Measurements from ENCODE around the gene CDC42EP4. TPM values are rescaled to one million over a fixed set of nuclear protein-coding genes. Genes with fewer than 3 reads are reported as not detected.
A peak's percentile ranks its signal among the peaks of the same experiment; 100 is the strongest.

Gene CDC42EP4
- total RNA-seq, 1 donor from 2014 or later = 73.7 TPM

DNA sequence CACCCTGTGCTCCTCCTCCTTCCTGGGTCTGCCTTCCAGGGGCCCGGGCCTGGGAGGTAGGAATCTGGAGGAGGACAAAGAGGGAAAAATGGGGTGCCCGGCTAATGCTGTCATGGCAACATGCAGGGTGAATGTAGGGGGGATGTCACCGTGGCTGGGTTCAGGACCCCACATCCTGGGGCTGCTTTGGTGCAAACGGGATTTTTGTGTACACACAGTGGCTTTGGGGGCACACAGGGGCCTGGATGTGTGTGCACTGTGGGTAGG, 37.0 kb upstream of the CDC42EP4 start:
- Histone ChIP-seq H3K27ac (peak overlapping the region; percentile 78), H3K9me3 (no peaks in the 10 kb centered on the region), H3K4me1 (peaks cover 30% of the 10 kb centered on the region), H3K36me3 (no peaks in the 10 kb centered on the region), H3K27me3 (no peaks in the 10 kb centered on the region), H3K4me3 (no peak overlapping the region)
- TF ChIP-seq CTCF (IDR thresholded peaks at IDR 0.05) = no peak
- no peak for DNase-seq (ENCODE audit: extremely low spot score in 2 of 2)
- intact Hi-C loops (cut with DNase I) = no loop called here

DNA sequence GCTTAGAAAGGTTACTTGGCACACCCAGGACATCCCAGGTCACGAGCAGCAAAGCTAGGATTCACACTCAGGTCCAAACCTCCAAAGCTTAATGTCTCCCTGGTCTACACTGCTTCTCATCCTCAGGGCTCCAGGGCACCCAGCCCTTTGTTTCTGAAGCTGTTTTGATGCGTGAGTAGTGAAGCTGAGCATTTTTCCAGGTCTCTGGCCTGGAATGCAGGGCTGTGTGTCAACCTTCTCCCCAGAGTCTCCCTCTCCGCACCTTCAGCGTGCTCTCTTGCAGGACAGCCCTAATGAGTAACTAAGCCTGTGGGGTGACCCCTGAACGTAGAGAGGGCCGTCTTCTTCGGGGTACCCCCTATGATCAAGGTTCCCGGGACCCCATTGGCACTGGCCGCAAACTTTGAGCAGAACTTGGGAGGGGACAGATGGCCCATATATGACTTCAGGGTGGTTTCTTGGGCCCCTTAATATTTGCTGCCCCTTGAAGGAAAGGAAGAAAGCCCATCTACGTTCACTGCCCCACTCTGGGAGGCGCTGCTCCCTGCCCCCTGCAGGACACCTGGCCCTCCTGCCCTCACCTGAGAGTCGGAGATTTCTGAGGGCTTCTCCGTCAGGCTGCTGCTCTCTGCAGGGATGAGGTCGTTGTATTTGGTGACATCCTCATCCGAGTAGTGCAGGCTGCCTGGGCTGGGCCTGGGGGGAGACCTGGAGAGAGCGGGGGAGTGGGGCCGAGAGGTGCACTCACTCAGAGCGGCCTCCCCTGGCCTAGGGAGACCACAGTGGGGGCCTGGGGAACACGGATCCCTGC, 36.4 kb upstream of the CDC42EP4 start:
- H3K9me3 ChIP-seq = no peaks in the 10 kb centered on the region

DNA sequence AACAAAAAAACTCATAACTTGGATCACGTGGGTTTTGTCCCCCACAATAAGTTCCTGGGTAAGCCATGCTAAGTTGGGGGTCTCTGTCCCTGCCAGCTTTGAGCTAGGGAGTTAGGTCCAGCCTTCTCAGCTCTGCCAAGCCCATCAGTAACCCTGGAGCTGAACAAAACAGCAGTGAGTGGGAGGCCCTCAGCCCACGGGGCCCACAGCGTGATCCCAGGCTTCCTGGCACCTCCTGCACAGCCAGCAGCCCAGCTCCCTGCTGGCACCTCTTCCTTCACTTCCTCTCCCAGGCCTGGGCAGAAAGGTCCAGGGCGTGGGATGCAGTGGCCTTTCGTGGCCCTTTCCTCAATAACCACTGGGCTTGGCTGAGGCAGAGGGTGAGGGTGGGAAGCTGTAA, 35.5 kb upstream of the CDC42EP4 start:
- H3K9me3 ChIP-seq = no peaks in the 10 kb centered on the region
- no peak for DNase-seq (ENCODE audit: extremely low spot score in 2 of 2)
- intact Hi-C loops (cut with DNase I) = no loop called here
- TF ChIP-seq CTCF (IDR thresholded peaks at IDR 0.05) = no peak
- H3K4me1 ChIP-seq = peaks cover 41% of the 10 kb centered on the region
- no peaks in the 10 kb centered on the region for H3K36me3 ChIP-seq
- peak overlapping the region; percentile 78 for H3K27ac ChIP-seq
- no peaks in the 10 kb centered on the region for H3K27me3 ChIP-seq
- no peak overlapping the region for H3K4me3 ChIP-seq

More for the DNA sequence above, 36.4 kb upstream of the CDC42EP4 start:
- no peak for DNase-seq (ENCODE audit: extremely low spot score in 2 of 2)
- no peak for TF ChIP-seq POLR2AphosphoS5 (IDR thresholded peaks at IDR 0.05; ENCODE audit: insufficient read depth in 1 of 2, low read depth in 1 of 2)
- TF ChIP-seq CTCF (IDR thresholded peaks at IDR 0.05) = no peak
- no peak for TF ChIP-seq POLR2A (IDR thresholded peaks at IDR 0.05)
- Histone ChIP-seq H3K4me1 (peaks cover 35% of the 10 kb centered on the region), H3K4me3 (no peak overlapping the region), H3K27ac (peak overlapping the region; percentile 78), H3K36me3 (no peaks in the 10 kb centered on the region), H3K27me3 (no peaks in the 10 kb centered on the region)
- intact Hi-C loops (cut with DNase I) = no loop called here

DNA sequence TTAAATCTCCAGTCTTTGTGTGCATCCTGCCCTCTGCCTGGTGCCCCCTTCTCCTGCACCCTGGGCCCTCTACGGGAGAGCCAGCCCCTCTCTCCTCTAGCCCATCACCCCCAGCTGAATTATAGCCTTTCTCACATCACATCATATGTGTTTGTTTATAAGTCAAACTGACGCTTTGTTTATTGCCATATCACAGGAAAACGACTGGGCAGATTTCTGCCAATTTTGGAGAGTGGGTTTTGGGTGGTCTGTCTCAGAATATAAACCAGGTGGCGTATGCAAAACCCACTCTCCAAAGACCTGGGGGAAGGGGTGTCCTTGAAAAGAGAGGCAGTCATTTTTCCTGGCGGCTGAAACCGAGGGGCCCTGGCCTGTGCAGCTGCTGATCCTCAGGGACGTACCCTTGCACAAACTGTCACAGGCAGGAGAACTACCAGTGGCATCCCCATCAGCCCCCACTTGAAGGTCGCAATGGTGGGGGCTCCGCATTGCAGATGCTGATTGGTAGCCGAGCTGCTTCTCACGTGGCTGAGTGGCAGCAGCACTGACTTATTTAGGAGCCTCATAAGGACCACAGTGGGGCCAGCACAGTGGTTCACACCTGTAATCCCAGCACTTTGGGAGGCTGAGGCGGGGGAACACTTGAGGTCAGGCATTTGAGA, 34.8 kb upstream of the CDC42EP4 start:
- H3K4me1 ChIP-seq = peaks cover 49% of the 10 kb centered on the region
- no peaks in the 10 kb centered on the region for H3K27me3 ChIP-seq
- no peak overlapping the region for H3K4me3 ChIP-seq
- intact Hi-C loops (cut with DNase I) = no loop called here
- no peaks in the 10 kb centered on the region for H3K9me3 ChIP-seq
- no peak for DNase-seq (ENCODE audit: extremely low spot score in 2 of 2)
- TF ChIP-seq POLR2AphosphoS5 (IDR thresholded peaks at IDR 0.05; ENCODE audit: insufficient read depth in 1 of 2, low read depth in 1 of 2) (no peak), POLR2A (IDR thresholded peaks at IDR 0.05) (no peak), CTCF (IDR thresholded peaks at IDR 0.05) (no peak)
- peak overlapping the region; percentile 78 for H3K27ac ChIP-seq
- H3K36me3 ChIP-seq = no peaks in the 10 kb centered on the region

DNA sequence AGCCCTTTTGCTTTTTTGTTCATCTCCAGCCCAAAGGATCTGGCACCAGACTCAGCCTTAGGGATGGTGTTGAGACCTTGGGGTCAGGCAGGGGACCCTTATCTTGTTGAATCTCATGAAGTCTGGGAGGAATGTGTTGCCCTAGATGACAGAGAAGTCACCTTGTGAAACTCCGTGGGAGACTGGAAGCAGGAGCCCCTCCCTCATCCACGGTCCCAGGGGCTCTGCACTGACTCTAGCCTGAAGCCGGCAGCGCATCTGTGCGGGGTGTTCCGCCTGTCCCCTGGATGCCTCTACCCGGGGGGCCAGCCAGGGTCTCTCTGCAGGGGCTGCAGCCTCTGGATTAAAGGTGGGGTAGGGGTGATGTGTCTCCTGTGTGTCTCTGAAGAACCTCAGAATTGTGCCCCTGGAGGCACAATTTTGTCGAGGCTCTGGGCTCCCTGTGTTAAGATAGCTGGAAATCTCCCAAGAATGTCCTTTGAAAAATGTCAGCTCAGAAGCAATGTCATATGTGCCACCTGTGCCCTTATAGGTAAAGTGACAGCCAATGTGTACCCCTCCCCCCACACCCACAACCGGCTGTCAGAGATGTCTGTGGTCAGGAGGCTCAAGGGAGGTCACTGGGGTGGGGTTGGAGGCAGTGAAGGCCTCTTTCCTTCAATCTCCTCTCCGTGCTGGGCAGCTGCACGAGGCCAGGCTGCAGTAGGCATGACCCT, 32.1 kb upstream of the CDC42EP4 start:
- peaks cover 57% of the 10 kb centered on the region for H3K4me1 ChIP-seq
- no peaks in the 10 kb centered on the region for H3K9me3 ChIP-seq
- H3K4me3 ChIP-seq = no peak overlapping the region
- no peak for DNase-seq (ENCODE audit: extremely low spot score in 2 of 2)
- peak overlapping the region; percentile 95 for H3K27ac ChIP-seq
- TF ChIP-seq CTCF (IDR thresholded peaks at IDR 0.05) (no peak), POLR2AphosphoS5 (IDR thresholded peaks at IDR 0.05; ENCODE audit: insufficient read depth in 1 of 2, low read depth in 1 of 2) (no peak), POLR2A (IDR thresholded peaks at IDR 0.05) (no peak)
- intact Hi-C loops (cut with DNase I) = no loop called here
- no peaks in the 10 kb centered on the region for H3K27me3 ChIP-seq
- no peaks in the 10 kb centered on the region for H3K36me3 ChIP-seq

Measured in vagina (tissue), 2 donors.